ENCODE results near the gene VPS13D.

GRCh38 chr1:12400027-12400693, 170.3 kb downstream of the VPS13D start:
- TF ChIP-seq CTCF (IDR thresholded peaks at IDR 0.05) (no peak), POLR2A (IDR thresholded peaks at IDR 0.05) (no peak)

Data from testis (tissue), 2 donors.